Natural killer cell (primary cell): ENCODE results near the gene BRD4. TPM values are rescaled to one million over a fixed set of nuclear protein-coding genes. Genes with fewer than 3 reads are reported as not detected.

Source experiments
- ATAC-seq, 3 donors: fragments of 150-1000 bp in 2 of 3; fragments of 200-7000 bp in 1 of 3; cut with Tn5 transposase; 1 replicate in 1 of 3; 2 replicates in 2 of 3; pipeline ENCODE4 v1.10.0; 2021; ENCODE audit warnings: mild to moderate bottlenecking in 2 of 3, moderate library complexity in 2 of 3
- DNase-seq, 2 donors: peaks; one replicate each; pipeline versions ENCODE4 v3.0.0 to v3.0.0-alpha.2; 2013 to 2021; ENCODE audit warnings: mixed read lengths in 1 of 2
- H3K27ac ChIP-seq: one replicate; pipeline ENCODE4 v1.5.1; 2013; ENCODE audit warnings: mild to moderate bottlenecking, low read length
- H3K27me3 ChIP-seq: one replicate; pipeline ENCODE4 v1.6.1; 2013; ENCODE audit warnings: low read length; ENCODE audit not compliant: control insufficient read depth, insufficient read depth
- H3K36me3 ChIP-seq: one replicate; pipeline ENCODE4 v1.6.1; 2013; ENCODE audit warnings: low read length; ENCODE audit not compliant: control insufficient read depth, insufficient read depth
- H3K4me1 ChIP-seq: one replicate; pipeline ENCODE4 v1.6.1; 2013; ENCODE audit warnings: low read length; ENCODE audit not compliant: control insufficient read depth, insufficient read depth
- H3K4me3 ChIP-seq: one replicate; pipeline ENCODE4 v1.5.1; 2013; ENCODE audit warnings: low read length
- H3K9me3 ChIP-seq: one replicate; pipeline ENCODE4 v1.6.1; 2013; ENCODE audit warnings: low read length; ENCODE audit not compliant: control insufficient read depth, insufficient read depth
- H3K27ac Mint-ChIP-seq, 2 donors: one replicate each; pipeline ENCODE4 v1.8.0; 2022; ENCODE audit warnings: mild to moderate bottlenecking in 2 of 2, mixed read lengths in 2 of 2, moderate library complexity in 1 of 2
- H3K27me3 Mint-ChIP-seq, 2 donors: one replicate each; pipeline ENCODE4 v1.8.0; 2022; ENCODE audit warnings: low read depth in 2 of 2, mixed read lengths in 2 of 2
- H3K36me3 Mint-ChIP-seq: one replicate; pipeline ENCODE4 v1.8.0; 2022; ENCODE audit warnings: mixed read lengths
- H3K4me1 Mint-ChIP-seq, 2 donors: one replicate each; pipeline ENCODE4 v1.8.0; 2022; ENCODE audit warnings: mixed read lengths in 2 of 2
- H3K4me3 Mint-ChIP-seq: one replicate; pipeline ENCODE4 v1.8.0; 2022; ENCODE audit warnings: mild to moderate bottlenecking, moderate library complexity, mixed read lengths
- H3K9me3 Mint-ChIP-seq, 2 donors: one replicate each; pipeline ENCODE4 v1.8.0; 2022; ENCODE audit warnings: mixed read lengths in 2 of 2
- WGBS: methylation state at CpG from one replicate; pipeline ENCODE4 v1.1.7; 2013; ENCODE audit warnings: missing lambda C conversion rate; ENCODE audit not compliant: insufficient coverage; 5-methylcytosine and 5-hydroxymethylcytosine counted together
- intact Hi-C: fragments of 100-400 bp; cut with micrococcal nuclease; formaldehyde crosslinking; loops from one replicate; pipeline ENCODE4 v1.14.2; 2022
- total RNA-seq, 4 donors: library from RNA; stranded (reverse); fragments of 120-200 nt in 1 of 4; gene quantifications; one replicate each; pipeline versions ENCODE4 v1.2.3 to v1.2.4, GENCODE V29; 2013 to 2022
- TF ChIP-seq, protein P1 (sequence below): fragments of 200-600 bp; IDR thresholded peaks from one replicate; pipeline ENCODE4 v1.8.0; 2022; ENCODE audit warnings: antibody characterized with exemption

Gene BRD4
- total RNA-seq, 3 donors from 2014 or later (not counting 1 experiment from before 2014, with no cell fraction given), result 91.9 to 116 (median 98.3) TPM

DNA sequence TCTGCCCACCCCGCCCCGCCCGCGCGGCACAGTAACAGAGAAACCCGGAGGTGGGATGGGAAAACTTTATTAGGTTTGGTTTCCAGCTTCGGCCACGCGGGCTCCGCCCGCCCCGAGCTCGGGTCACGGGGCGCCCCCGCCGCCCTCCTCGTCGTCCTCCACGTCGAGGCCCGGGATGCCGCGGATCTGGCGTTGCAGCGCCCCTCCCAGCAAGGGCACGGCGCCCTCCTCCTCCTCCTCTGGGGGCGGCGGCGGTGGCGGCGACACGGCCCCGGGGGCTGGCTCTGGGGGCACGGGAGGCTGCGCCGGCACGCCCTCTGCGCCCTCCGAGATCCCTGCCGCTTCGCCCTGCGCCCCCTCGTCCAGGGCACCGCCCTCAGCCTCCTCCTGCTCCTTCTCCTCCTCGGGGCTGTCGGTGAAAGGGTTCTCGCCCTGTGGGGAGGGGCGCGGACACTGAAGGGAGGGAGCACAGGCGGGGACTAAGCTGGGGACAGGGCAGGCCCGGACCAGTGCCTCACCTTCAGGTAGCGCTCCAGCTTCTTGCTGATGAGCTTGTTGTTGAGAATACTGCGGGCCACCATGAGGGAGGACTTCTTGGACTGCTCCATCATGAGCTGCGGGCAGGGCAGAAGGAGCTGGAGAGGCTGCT lies 47.8 kb upstream of the BRD4 start:
- Mint-ChIP-seq H3K27me3 (no peaks in the 10 kb centered on the region), H3K36me3 (no peaks in the 10 kb centered on the region), H3K27ac (peak overlapping the region; percentile 92 to 93), H3K4me1 (peaks cover 25 to 32% of the 10 kb centered on the region in 2 donors), H3K9me3 (no peaks in the 10 kb centered on the region), H3K4me3 (peak overlapping the region; percentile 98)
- ATAC-seq (peak; percentile 19 to 40 (median 31)), DNase-seq (no peak)
- H3K4me3 ChIP-seq, result peak overlapping the region; percentile 40
- H3K4me1 ChIP-seq, result peaks cover 27% of the 10 kb centered on the region
- peaks cover 2% of the 10 kb centered on the region for H3K36me3 ChIP-seq
- H3K27ac ChIP-seq, result peak overlapping the region; percentile 35
- intact Hi-C loops, result loop anchor here (1.0 to 5.0 kb wide), 3 partner anchors 39 to 88 kb away; no protein-coding TSS in a partner anchor
- no peaks in the 10 kb centered on the region for H3K27me3 ChIP-seq
- TF ChIP-seq, protein P1, sequence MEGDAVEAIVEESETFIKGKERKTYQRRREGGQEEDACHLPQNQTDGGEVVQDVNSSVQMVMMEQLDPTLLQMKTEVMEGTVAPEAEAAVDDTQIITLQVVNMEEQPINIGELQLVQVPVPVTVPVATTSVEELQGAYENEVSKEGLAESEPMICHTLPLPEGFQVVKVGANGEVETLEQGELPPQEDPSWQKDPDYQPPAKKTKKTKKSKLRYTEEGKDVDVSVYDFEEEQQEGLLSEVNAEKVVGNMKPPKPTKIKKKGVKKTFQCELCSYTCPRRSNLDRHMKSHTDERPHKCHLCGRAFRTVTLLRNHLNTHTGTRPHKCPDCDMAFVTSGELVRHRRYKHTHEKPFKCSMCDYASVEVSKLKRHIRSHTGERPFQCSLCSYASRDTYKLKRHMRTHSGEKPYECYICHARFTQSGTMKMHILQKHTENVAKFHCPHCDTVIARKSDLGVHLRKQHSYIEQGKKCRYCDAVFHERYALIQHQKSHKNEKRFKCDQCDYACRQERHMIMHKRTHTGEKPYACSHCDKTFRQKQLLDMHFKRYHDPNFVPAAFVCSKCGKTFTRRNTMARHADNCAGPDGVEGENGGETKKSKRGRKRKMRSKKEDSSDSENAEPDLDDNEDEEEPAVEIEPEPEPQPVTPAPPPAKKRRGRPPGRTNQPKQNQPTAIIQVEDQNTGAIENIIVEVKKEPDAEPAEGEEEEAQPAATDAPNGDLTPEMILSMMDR, result no peak
- H3K9me3 ChIP-seq, result no peaks in the 10 kb centered on the region
- WGBS, result 2% methylated on average over 54 of the region's 56 CpGs

GRCh38 chr19:15379083-15379998 lies 47.0 kb upstream of the BRD4 start, which contains the start of gene AKAP8:
AKAP8 (minus strand) TSS chr19:15379787; CDS start chr19:15379731, 56 bp downstream.
- peak within 1 kb of the TSS; percentile 98 for H3K27ac ChIP-seq
- under 1% methylated on average over 111 of the region's 111 CpGs for WGBS
- ATAC-seq (peak; percentile 89 to 97 (median 91)), DNase-seq (peak; percentile 98 to 99)
- peak within 1 kb of the TSS; percentile 92 to 93 for H3K27ac Mint-ChIP-seq
- H3K36me3 Mint-ChIP-seq, result no peaks in the 10 kb centered on the region
- no peaks in the 10 kb centered on the region for H3K9me3 ChIP-seq
- peak within 1 kb of the TSS; percentile 84 for H3K4me3 ChIP-seq
- TF ChIP-seq, protein P1, result no peak
- peaks cover 3% of the 10 kb centered on the region for H3K36me3 ChIP-seq
- H3K9me3 Mint-ChIP-seq, result no peaks in the 10 kb centered on the region
- peaks cover 34% of the 10 kb centered on the region for H3K4me1 ChIP-seq
- peaks cover 25 to 37% of the 10 kb centered on the region in 2 donors for H3K4me1 Mint-ChIP-seq
- no peaks in the 10 kb centered on the region for H3K27me3 Mint-ChIP-seq
- peak within 1 kb of the TSS; percentile 98 for H3K4me3 Mint-ChIP-seq
- H3K27me3 ChIP-seq, result no peaks in the 10 kb centered on the region
- intact Hi-C loops, result loop anchor here (1.0 to 5.0 kb wide), 3 partner anchors 40 to 87 kb away; no protein-coding TSS in a partner anchor

DNA sequence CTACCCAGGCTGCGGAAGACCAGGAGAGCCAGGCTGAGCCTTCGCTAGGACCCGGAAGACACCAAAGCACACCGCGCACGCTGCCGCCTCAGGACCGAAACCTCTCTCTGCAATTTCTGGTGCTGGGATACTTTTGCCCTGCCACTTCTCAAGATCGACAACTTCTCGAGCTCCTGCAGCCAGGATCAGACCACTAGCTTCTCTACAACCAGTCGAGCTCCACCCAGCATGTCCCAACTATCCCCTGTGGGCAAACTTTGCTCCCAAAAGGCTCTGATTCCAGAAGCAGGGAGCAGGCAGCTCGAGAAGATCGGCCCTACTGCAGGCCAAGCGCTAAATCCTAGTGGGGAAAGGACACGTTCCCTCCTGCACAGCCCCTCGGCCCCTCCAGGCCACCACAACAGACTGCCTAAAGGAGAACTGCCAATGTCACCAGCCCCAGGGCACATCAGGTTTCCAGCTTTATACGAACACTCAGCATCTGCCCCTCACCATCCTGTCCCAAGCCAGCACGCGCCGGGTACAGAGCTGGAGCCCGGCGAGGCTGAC lies 46.3 kb upstream of the BRD4 start:
- Histone ChIP-seq H3K27me3 (no peaks in the 10 kb centered on the region), H3K27ac (peak overlapping the region; percentile 98), H3K4me3 (peak overlapping the region; percentile 84), H3K9me3 (no peaks in the 10 kb centered on the region), H3K36me3 (peaks cover 7% of the 10 kb centered on the region), H3K4me1 (peaks cover 34% of the 10 kb centered on the region)
- peak in 1 of 3 donors; percentile 13 for ATAC-seq
- peaks cover 25 to 40% of the 10 kb centered on the region in 2 donors for H3K4me1 Mint-ChIP-seq
- intact Hi-C loops, result loop anchor here (1.0 to 5.0 kb wide), 3 partner anchors 41 to 86 kb away; no protein-coding TSS in a partner anchor
- TF ChIP-seq, protein P1, result no peak
- peak overlapping the region; percentile 92 to 93 for H3K27ac Mint-ChIP-seq
- peak; percentile 39 to 76 for DNase-seq
- no peaks in the 10 kb centered on the region for H3K9me3 Mint-ChIP-seq
- peak overlapping the region; percentile 98 for H3K4me3 Mint-ChIP-seq
- H3K36me3 Mint-ChIP-seq, result no peaks in the 10 kb centered on the region
- H3K27me3 Mint-ChIP-seq, result no peaks in the 10 kb centered on the region
- WGBS, result 0% methylated on average over 22 of the region's 22 CpGs
